ENCODE measurements around the gene TMX1.

TMX1 gene

DNA sequence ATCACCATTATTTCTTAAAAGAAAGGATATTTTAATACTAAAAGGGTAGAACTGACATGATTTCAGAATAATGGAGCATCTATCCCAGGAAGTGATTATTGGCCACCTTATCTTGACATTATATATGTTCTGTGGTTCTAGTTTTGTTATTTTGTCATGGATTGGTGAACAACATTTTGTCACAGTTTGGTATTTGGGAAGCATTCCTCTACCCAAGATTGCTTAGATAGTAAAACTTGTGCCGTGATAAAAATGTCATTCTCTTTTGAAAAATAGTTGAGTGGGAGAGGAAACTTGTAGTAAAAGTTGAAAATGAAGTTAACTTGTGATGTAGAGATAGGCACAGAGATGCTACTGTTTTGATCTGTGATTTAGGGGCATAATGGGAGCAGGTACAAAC is 65.7 kb downstream of the TMX1 start:
- TF ChIP-seq, protein P1, sequence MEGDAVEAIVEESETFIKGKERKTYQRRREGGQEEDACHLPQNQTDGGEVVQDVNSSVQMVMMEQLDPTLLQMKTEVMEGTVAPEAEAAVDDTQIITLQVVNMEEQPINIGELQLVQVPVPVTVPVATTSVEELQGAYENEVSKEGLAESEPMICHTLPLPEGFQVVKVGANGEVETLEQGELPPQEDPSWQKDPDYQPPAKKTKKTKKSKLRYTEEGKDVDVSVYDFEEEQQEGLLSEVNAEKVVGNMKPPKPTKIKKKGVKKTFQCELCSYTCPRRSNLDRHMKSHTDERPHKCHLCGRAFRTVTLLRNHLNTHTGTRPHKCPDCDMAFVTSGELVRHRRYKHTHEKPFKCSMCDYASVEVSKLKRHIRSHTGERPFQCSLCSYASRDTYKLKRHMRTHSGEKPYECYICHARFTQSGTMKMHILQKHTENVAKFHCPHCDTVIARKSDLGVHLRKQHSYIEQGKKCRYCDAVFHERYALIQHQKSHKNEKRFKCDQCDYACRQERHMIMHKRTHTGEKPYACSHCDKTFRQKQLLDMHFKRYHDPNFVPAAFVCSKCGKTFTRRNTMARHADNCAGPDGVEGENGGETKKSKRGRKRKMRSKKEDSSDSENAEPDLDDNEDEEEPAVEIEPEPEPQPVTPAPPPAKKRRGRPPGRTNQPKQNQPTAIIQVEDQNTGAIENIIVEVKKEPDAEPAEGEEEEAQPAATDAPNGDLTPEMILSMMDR (IDR thresholded peaks at IDR 0.05; ENCODE audit: low read length, missing control alignments) = no peak
- H3K4me3 ChIP-seq (replicated peaks; ENCODE audit: low read depth, low read length) = no peak overlapping the region
- DNase-seq (ENCODE audit: low read depth) = no peak

Data from fibroblast of pulmonary artery (primary cell).